IgD-negative memory B cell (primary cell): ENCODE results near the gene SLC24A3. TPM values are rescaled to one million over a fixed set of nuclear protein-coding genes. Genes with fewer than 3 reads are reported as not detected.
A peak's percentile ranks its signal among the peaks of the same experiment; 100 is the strongest.
"Not testable (repeated sequence)": the region's sequence is repeated elsewhere in the genome, so short reads cannot be mapped to it uniquely, and the experiment has no call there.

Experiments
- H3K27ac Mint-ChIP-seq, 3 donors: one replicate each; pipeline ENCODE4 v1.8.0; 2020 to 2022; ENCODE audit warnings: mild to moderate bottlenecking in 3 of 3, mixed read lengths in 3 of 3, moderate library complexity in 1 of 3
- H3K27me3 Mint-ChIP-seq: one replicate; pipeline ENCODE4 v1.8.0; 2021; ENCODE audit warnings: mixed read lengths
- H3K36me3 Mint-ChIP-seq: one replicate; pipeline ENCODE4 v1.8.0; 2020; ENCODE audit warnings: mild to moderate bottlenecking, mixed read lengths
- H3K4me1 Mint-ChIP-seq, 3 donors: one replicate each; pipeline ENCODE4 v1.8.0; 2020 to 2022; ENCODE audit warnings: mixed read lengths in 3 of 3, mild to moderate bottlenecking in 1 of 3
- H3K4me3 Mint-ChIP-seq, 4 donors: one replicate each; pipeline ENCODE4 v1.8.0; 2020 to 2022; ENCODE audit warnings: mild to moderate bottlenecking in 4 of 4, mixed read lengths in 4 of 4, moderate library complexity in 3 of 4
- H3K9me3 Mint-ChIP-seq, 3 donors: one replicate each; pipeline ENCODE4 v1.8.0; 2020 to 2021; ENCODE audit warnings: mixed read lengths in 3 of 3, mild to moderate bottlenecking in 1 of 3
- polyA plus RNA-seq: library from polyadenylated mRNA; unstranded; fragments of 300-500 nt; fragmentation: Illumina TruSeq; gene quantifications from one replicate; pipeline ENCODE4 v1.2.3, GENCODE V29; 2021

The SLC24A3 gene
- polyA plus RNA-seq, 1 donor from 2014 or later: not detected

GRCh38 chr20:19633985-19634384 lies 421.5 kb downstream of the SLC24A3 start:
- H3K4me1 Mint-ChIP-seq: no peaks in the 10 kb centered on the region
- H3K36me3 Mint-ChIP-seq: peaks cover 1% of the 10 kb centered on the region
- no peak overlapping the region for H3K27ac Mint-ChIP-seq
- no peaks in the 10 kb centered on the region for H3K9me3 Mint-ChIP-seq
- H3K4me3 Mint-ChIP-seq: no peak overlapping the region
- peaks cover 5% of the 10 kb centered on the region for H3K27me3 Mint-ChIP-seq

GRCh38 chr20:19639471-19640045 lies 427.1 kb downstream of the SLC24A3 start:
- H3K27me3 Mint-ChIP-seq, H3K4me3 Mint-ChIP-seq, H3K4me1 Mint-ChIP-seq, H3K27ac Mint-ChIP-seq, H3K36me3 Mint-ChIP-seq, H3K9me3 Mint-ChIP-seq: not testable (repeated sequence)

DNA sequence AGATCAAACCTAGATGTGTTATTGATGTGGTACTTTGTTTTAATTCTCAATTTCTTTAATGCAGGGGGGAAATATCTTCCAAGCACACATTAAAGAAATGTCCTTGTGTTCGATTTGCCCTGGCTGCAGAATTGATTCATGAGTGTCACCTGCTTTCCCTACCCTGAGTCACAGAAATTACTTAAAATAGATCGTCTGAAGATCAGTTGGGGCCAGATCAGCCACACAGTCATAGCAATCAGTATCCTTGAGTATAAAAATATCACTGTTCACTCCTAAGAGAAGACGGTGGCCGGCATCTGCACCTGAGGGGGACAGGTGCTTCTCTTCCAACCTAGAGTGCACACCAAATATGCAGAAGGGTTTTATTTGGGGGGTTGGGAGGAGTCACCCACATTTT lies 430.4 kb downstream of the SLC24A3 start:
- H3K4me3 Mint-ChIP-seq: no peak overlapping the region
- H3K36me3 Mint-ChIP-seq: no peaks in the 10 kb centered on the region
- H3K27me3 Mint-ChIP-seq: peaks cover 2% of the 10 kb centered on the region
- H3K4me1 Mint-ChIP-seq: no peaks in the 10 kb centered on the region
- H3K27ac Mint-ChIP-seq: no peak overlapping the region
- H3K9me3 Mint-ChIP-seq: no peaks in the 10 kb centered on the region

- H3K27ac Mint-ChIP-seq: no peak overlapping the region
- H3K27me3 Mint-ChIP-seq: no peaks in the 10 kb centered on the region
- H3K4me1 Mint-ChIP-seq: peaks cover 0 to 2% (median 0%) of the 10 kb centered on the region in 3 donors
- no peaks in the 10 kb centered on the region for H3K9me3 Mint-ChIP-seq
- H3K4me3 Mint-ChIP-seq: no peak overlapping the region
- no peaks in the 10 kb centered on the region for H3K36me3 Mint-ChIP-seq
These were observed 431.6 kb downstream of the SLC24A3 start for GRCh38 chr20:19644085-19644484.

- H3K36me3 Mint-ChIP-seq: peaks cover 3% of the 10 kb centered on the region
- peaks cover 0 to 4% (median 0%) of the 10 kb centered on the region in 3 donors for H3K9me3 Mint-ChIP-seq
- no peak overlapping the region for H3K4me3 Mint-ChIP-seq
- H3K27me3 Mint-ChIP-seq: peaks cover 3% of the 10 kb centered on the region
- peaks cover 0 to 3% (median 2%) of the 10 kb centered on the region in 3 donors for H3K4me1 Mint-ChIP-seq
- no peak overlapping the region for H3K27ac Mint-ChIP-seq
These were observed 434.5 kb downstream of the SLC24A3 start for GRCh38 chr20:19646963-19647362.

DNA sequence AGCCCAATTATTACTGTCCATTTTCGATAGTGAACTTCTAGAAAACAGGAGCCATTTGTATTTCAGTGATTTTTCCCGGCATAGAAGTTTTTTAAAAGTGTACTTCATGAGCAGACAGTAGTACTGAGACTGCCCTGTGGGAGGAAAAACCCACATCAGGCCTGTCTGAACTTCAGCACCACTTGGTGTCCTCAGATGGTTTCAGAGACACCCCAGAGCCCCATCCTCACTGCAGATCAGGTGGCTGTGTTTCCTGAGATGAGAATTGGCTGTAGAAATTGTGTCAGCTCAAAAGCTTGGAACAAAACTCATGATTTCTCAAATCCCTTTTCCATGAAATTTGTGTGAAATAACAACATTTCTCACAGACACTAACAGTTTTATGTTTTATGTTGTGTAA lies 435.6 kb downstream of the SLC24A3 start:
- Mint-ChIP-seq H3K36me3 (peaks cover 3% of the 10 kb centered on the region), H3K4me1 (peaks cover 2 to 8% (median 7%) of the 10 kb centered on the region in 3 donors), H3K9me3 (peaks cover 0 to 4% (median 0%) of the 10 kb centered on the region in 3 donors), H3K27ac (no peak overlapping the region), H3K27me3 (peaks cover 4% of the 10 kb centered on the region), H3K4me3 (no peak overlapping the region)

GRCh38 chr20:19649041-19649440 lies 436.6 kb downstream of the SLC24A3 start:
- Mint-ChIP-seq H3K4me3 (no peak overlapping the region), H3K36me3 (peaks cover 3% of the 10 kb centered on the region), H3K27me3 (peaks cover 9% of the 10 kb centered on the region), H3K4me1 (peaks cover 2 to 8% (median 8%) of the 10 kb centered on the region in 3 donors), H3K27ac (no peak overlapping the region), H3K9me3 (peaks cover 0 to 4% (median 0%) of the 10 kb centered on the region in 3 donors)

- Mint-ChIP-seq H3K36me3 (peaks cover 4% of the 10 kb centered on the region), H3K27me3 (peaks cover 12% of the 10 kb centered on the region), H3K9me3 (peaks cover 0 to 4% (median under 1%) of the 10 kb centered on the region in 3 donors), H3K4me1 (peaks cover 2 to 10% (median 9%) of the 10 kb centered on the region in 3 donors), H3K27ac (no peak overlapping the region), H3K4me3 (peak overlapping the region in 1 of 4 donors; percentile 7)
These were observed 440.2 kb downstream of the SLC24A3 start for GRCh38 chr20:19652591-19653026.

DNA sequence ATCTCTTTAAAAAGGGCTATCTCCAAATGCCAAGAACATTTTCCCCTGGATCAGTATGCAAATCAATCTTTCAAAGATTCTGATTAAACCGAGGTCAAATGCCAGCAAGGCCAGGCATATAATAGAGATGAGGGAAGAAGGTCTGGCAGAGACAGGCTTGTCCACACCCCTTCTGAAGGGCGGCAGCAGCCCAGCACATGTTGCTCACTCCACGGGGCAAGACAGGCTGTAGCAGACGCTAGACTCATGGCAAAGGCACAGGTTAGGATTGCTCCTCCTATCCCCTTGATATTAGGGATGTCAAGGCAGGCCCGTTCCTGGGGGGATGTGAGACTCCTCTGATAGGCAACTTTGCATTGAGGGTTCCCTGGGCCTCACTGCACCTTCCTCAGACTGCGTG lies 440.9 kb downstream of the SLC24A3 start:
- Mint-ChIP-seq H3K4me1 (peaks cover 9 to 17% (median 16%) of the 10 kb centered on the region in 3 donors), H3K27me3 (peaks cover 18% of the 10 kb centered on the region), H3K4me3 (peak overlapping the region in 1 of 4 donors; percentile 33), H3K36me3 (peaks cover 5% of the 10 kb centered on the region), H3K27ac (no peak overlapping the region), H3K9me3 (peaks cover 0 to 4% (median 4%) of the 10 kb centered on the region in 3 donors)

- H3K4me1 Mint-ChIP-seq: peaks cover 15 to 23% (median 22%) of the 10 kb centered on the region in 3 donors
- H3K9me3 Mint-ChIP-seq: peaks cover 0 to 4% (median 4%) of the 10 kb centered on the region in 3 donors
- peaks cover 5% of the 10 kb centered on the region for H3K36me3 Mint-ChIP-seq
These were observed 442.5 kb downstream of the SLC24A3 start for GRCh38 chr20:19654921-19655320.

GRCh38 chr20:19658137-19658536 lies 445.7 kb downstream of the SLC24A3 start:
- H3K36me3 Mint-ChIP-seq: peaks cover 1% of the 10 kb centered on the region
- peaks cover 15 to 21% (median 20%) of the 10 kb centered on the region in 3 donors for H3K4me1 Mint-ChIP-seq
- H3K27ac Mint-ChIP-seq: peak overlapping the region; percentile 18 to 86 (median 45)
- H3K4me3 Mint-ChIP-seq: peak overlapping the region; percentile 45 to 91 (median 84)
- H3K27me3 Mint-ChIP-seq: peaks cover 25% of the 10 kb centered on the region
- H3K9me3 Mint-ChIP-seq: peaks cover 0 to 4% (median 0%) of the 10 kb centered on the region in 3 donors

More at GRCh38 chr20:19654921-19655320, 442.5 kb downstream of the SLC24A3 start:
- no peak overlapping the region for H3K27ac Mint-ChIP-seq
- no peak overlapping the region for H3K4me3 Mint-ChIP-seq
- H3K27me3 Mint-ChIP-seq: peaks cover 21% of the 10 kb centered on the region

DNA sequence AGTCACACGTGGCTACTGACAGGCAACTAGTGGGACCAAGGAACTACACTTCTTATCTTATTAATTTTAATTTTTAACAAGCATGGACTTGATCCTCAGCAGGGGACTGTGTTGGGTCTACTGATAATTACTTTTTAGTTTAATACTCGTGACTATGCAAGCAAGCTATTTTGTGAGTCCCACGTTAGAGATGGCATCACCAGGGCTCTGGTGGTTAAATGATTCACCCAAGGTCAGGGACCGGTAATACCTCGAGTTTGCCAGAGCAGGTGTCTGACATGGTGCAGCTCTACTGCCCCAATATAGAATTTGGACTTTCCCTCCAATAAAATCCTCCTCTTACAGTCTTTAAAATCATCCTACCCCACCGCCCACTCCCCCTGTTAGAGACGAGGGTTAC lies 447.0 kb downstream of the SLC24A3 start:
- Mint-ChIP-seq H3K27ac (peak overlapping the region in 2 of 3 donors; percentile 18 to 44), H3K36me3 (peaks cover 1% of the 10 kb centered on the region)

GRCh38 chr20:19660808-19661378 lies 448.5 kb downstream of the SLC24A3 start:
- H3K4me3 Mint-ChIP-seq: no peak overlapping the region

More for the DNA sequence above, 447.0 kb downstream of the SLC24A3 start:
- Mint-ChIP-seq H3K9me3 (peaks cover 0 to 4% (median 0%) of the 10 kb centered on the region in 3 donors), H3K4me1 (peaks cover 19 to 25% (median 25%) of the 10 kb centered on the region in 3 donors), H3K4me3 (peak overlapping the region in 2 of 4 donors; percentile 36 to 54), H3K27me3 (peaks cover 23% of the 10 kb centered on the region)

DNA sequence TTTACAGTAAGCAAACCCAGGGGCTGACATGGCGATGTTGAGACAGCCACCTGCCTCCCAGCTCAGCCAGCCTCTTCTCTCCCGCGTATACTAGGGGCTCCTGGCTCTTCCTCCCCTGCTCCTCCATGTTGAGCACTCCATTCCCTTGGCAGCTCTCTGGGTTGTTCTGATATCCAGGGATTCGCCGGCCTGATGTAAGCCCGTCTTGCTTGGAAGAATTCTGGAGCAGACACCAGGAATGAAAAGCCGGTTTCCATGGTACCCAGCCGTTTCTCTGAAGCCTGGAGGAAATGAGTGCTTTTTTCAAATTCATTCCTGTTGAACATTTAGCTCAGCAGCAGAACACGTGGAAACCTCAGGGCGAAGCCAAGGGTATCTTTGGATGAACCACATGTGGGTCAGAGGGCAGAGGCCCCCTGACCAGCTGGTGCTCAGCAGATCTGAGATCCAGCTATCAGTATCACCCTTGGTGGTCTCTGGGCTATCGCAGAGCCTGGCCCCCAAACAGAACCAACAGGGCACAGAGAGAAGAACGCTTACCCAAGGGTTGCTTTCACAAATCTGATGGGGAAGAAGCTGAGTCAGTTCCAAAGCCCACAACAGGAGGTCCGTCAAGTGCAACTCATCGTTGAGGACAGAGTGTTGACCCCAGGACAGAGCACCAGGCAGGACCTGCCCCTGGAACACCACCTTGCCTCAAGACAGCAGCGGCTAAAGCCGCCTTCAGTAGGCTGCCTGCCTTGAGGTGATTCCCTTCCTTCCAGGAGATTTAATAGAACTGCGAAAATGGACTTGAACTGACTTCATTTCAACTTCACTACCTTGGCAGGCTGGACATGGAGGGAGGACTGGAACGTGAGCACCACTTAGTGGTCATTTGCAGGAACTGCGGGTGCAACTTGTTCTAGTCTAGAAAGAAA lies 449.5 kb downstream of the SLC24A3 start:
- no peak overlapping the region for H3K27ac Mint-ChIP-seq
- peaks cover 1% of the 10 kb centered on the region for H3K36me3 Mint-ChIP-seq
- no peak overlapping the region for H3K4me3 Mint-ChIP-seq

More at GRCh38 chr20:19660808-19661378, 448.5 kb downstream of the SLC24A3 start:
- Mint-ChIP-seq H3K27me3 (peaks cover 23% of the 10 kb centered on the region), H3K36me3 (peaks cover 1% of the 10 kb centered on the region), H3K4me1 (peaks cover 19 to 25% (median 25%) of the 10 kb centered on the region in 3 donors), H3K9me3 (peaks cover 0 to 4% (median 0%) of the 10 kb centered on the region in 3 donors), H3K27ac (no peak overlapping the region)

DNA sequence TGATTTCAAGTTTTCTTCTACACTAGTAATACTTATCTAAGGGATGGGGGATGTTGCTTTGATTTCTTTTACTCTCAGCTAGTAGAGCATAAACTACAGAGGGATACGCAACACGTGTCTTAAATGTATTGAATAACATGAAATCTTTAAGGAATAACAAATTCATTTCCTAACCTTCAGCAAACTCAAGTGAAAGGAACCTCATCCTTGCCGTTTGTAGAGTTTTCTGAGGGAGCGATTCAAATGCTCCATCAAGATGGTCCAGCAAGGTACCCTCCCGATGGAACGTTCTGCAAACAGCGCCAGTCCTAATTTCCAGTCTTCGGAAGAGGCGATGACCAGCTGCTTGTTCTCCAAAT lies 450.2 kb downstream of the SLC24A3 start:
- Mint-ChIP-seq H3K27me3 (peaks cover 29% of the 10 kb centered on the region), H3K27ac (no peak overlapping the region), H3K9me3 (peaks cover 0 to 3% (median 0%) of the 10 kb centered on the region in 3 donors), H3K4me1 (peaks cover 19 to 24% (median 23%) of the 10 kb centered on the region in 3 donors), H3K36me3 (peaks cover under 1% of the 10 kb centered on the region), H3K4me3 (no peak overlapping the region)

More for the DNA sequence above, 449.5 kb downstream of the SLC24A3 start:
- Mint-ChIP-seq H3K9me3 (peaks cover 0 to 4% (median 0%) of the 10 kb centered on the region in 3 donors), H3K27me3 (peaks cover 29% of the 10 kb centered on the region), H3K4me1 (peaks cover 19 to 25% (median 25%) of the 10 kb centered on the region in 3 donors)
